Measurements from ENCODE around the gene HERC5. TPM values are rescaled to one million over a fixed set of nuclear protein-coding genes. Genes with fewer than 3 reads are reported as not detected.
"Not testable (repeated sequence)": the region's sequence is repeated elsewhere in the genome, so short reads cannot be mapped to it uniquely, and the experiment has no call there.

HERC5 gene
- total RNA-seq, 1 experiment from 2014 or later, result 5.3 TPM

DNA sequence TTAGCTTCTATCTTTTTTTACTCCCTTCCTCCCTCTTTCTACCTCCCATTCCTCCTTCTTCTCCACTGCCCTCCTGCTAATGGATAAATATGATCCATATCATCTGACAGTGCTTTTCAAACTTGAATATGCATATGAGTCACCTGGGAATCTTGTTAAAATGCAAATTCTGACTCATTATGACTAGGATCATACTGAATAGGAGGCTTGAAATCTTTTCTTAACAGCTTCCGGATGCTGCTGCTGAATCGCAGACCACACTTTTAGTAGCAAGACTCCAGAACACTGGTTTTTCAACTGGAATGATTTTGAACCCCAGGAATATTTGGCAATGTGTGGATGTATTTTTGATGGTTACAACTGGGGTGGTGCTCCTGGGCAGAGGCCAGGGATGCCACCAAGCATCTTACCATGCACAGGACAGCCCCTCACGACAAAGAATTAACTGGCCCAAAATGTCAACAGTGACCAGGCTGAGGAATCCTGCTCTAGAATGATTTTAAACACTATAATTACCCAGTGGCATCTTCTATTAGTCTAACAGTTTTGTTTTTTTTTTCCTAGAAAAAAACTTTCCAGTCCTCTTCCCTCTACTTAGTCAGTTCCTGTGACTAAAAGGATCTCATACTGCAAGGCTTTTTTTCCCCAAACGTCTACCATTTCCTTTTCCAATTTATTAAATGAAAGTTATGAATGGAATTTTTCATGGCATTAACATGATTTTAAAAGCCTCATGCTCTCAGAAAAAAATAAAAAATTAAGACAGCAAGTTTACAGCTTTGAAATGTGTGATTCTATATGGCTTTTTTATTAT, 77.2 kb downstream of the HERC5 start:
- in situ Hi-C loops (cut with HindIII; ENCODE audit: low pct_unique_long_range_greater_than_20kb, low sequenced_read_pairs), result no loop called here
- DNase-seq (ENCODE audit: low read depth, low spot score), result no peak

DNA sequence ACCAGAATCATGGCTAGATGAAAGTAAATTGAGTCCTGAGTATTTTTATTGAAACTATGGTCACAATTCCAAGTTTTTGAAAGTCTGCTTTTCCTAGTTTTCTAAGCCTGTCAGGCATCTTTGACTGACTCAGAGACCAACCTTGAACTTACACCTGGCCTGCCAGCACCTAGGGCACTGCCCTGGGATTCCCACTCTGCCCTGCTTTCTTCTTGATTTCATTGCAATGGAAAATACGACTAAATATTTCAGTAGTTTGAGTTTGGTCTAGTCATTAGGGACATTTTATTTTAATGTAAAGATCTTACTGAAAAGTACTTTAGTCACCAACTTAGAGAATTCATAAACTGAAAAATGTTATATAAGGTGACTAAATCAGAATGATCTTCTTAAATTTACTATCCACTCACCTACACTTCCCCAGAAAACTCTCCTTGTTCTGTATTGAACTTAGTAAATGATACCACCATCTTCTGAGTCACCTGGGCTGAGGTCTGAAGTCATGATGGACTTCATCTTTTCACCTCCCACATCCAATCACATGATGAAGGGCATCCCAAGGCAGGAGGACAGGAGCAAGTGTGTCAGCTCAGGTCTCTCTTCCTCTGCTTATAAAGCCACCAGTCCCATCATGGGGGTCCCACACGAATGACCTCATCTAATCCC, 78.3 kb downstream of the HERC5 start:
- no peak for DNase-seq (ENCODE audit: low read depth, low spot score)
- in situ Hi-C loops (cut with HindIII; ENCODE audit: low pct_unique_long_range_greater_than_20kb, low sequenced_read_pairs), result no loop called here

DNA sequence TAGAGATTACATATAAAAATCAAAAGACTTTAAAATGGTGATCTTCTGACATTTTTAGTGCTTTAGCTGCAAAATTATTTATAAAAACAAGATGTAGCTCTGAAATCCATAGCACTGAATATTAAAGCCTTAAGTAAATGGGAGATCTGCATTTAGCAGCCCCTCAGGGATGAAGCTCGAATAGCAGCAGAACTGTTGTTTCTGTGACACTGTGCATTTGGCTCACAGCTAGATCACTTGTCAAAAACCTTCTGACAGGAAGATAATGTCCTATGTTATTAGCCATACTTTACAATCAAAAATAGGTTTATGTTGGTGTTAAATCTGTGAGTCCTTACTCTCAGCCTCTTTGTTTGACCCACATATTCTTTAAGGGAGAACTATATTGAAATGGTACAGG, 80.8 kb downstream of the HERC5 start:
- in situ Hi-C loops (cut with HindIII; ENCODE audit: low pct_unique_long_range_greater_than_20kb, low sequenced_read_pairs), result no loop called here
- no peak for DNase-seq (ENCODE audit: low read depth, low spot score)

DNA sequence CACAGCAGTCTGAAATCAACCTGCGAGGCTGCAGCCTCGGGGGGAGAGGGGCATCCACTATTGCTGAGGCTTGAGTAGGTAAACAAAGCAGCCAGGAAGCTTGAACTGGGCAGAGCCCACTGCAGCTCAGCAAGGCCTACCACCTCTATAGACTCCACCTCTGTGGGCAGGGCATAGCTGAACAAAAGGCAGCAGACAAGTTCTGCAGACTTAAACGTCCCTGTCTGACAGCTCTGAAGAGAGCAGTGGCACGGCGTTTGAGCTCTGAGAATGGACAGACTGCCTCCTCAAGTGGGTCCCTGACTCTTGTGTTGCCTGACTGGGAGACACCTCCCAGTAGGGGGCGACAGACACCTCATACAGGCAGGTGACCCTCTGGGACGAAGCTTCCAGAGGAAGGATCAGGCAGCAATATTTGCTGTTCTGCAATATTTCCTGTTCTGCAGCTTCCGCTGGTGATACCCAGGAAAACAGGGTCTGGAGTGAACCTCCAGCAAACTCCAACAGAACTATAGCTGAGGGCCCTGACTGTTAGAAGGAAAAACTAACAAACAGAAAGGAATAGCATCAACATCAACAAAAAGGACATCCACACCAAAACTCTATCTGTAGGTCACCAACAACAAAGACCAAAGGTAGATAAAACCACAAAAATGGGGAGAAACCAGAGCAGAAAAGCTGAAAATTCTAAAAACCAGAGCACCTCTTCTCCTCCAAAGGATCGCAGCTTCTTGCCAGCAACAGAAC, 82.6 kb downstream of the HERC5 start:
- DNase-seq (ENCODE audit: low read depth, low spot score), result peak; percentile 66
- in situ Hi-C loops (cut with HindIII; ENCODE audit: low pct_unique_long_range_greater_than_20kb, low sequenced_read_pairs), result not testable (repeated sequence)

DNA sequence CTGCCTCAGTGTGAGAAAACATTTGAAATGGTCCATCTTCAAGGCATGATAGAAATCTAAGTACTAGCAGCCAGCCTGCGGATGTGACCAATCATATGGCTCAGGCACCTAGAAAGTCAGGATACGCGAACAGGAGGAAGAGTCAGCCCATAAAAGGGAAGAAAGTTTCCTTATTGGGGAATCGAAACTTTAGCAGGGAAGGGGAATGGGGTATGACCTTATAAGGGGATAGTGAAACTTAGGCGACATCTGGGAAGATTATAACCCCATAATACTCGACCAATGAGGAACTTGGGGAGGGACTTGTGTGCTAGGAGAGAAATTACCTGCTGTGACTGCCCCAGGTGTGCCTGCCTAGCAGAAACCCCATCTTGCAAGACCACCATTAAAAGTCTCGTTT, 92.9 kb downstream of the HERC5 start:
- no peak for DNase-seq (ENCODE audit: low read depth, low spot score)
- in situ Hi-C loops (cut with HindIII; ENCODE audit: low pct_unique_long_range_greater_than_20kb, low sequenced_read_pairs), result no loop called here

Other genes starting within 250 kb of the HERC5 start
- gene PPM1K, start 172.6 kb upstream of the HERC5 start, total RNA-seq (2014; rRNA removed; shearing (Covaris generic)), result 3.0 and 4.8 TPM in 2 replicates
- 2.0 and 2.8 TPM in 2 replicates for gene HERC6, start 78.3 kb upstream of the HERC5 start, total RNA-seq (2014; rRNA removed; shearing (Covaris generic))
- 142 and 153 TPM in 2 replicates for gene PYURF, start 66.7 kb downstream of the HERC5 start, total RNA-seq (2014; rRNA removed; shearing (Covaris generic))
- 3.0 and 5.4 TPM in 2 replicates for gene HERC3, start 135.4 kb downstream of the HERC5 start, total RNA-seq (2014; rRNA removed; shearing (Covaris generic))
- gene NAP1L5, start 240.7 kb downstream of the HERC5 start, total RNA-seq (2014; rRNA removed; shearing (Covaris generic)), result 10.8 and 14.0 TPM in 2 replicates

Data from SK-MEL-5 (cell line).